ENCODE data around the gene JAGN1. TPM values are rescaled to one million over a fixed set of nuclear protein-coding genes. Genes with fewer than 3 reads are reported as not detected.
"Not testable (repeated sequence)": the region's sequence is repeated elsewhere in the genome, so short reads cannot be mapped to it uniquely, and the experiment has no call there.

Gene JAGN1
- total RNA-seq, 2 experiments from 2014 or later, result 21.0 to 29.5 TPM

- intact Hi-C loops (cut with micrococcal nuclease; ENCODE audit: unreplicated experiment), result loop anchor here (10.0 kb wide), 1 partner anchor 286 kb away; no protein-coding TSS in a partner anchor
- H3K9me2 ChIP-seq (ENCODE audit: insufficient read depth, low read length), result no peaks in the 10 kb centered on the region
- H3K36me3 ChIP-seq (ENCODE audit: insufficient read depth, low read length), result peaks cover 22% of the 10 kb centered on the region
- CTCF ChIA-PET (ENCODE audit: unreplicated experiment), result no interaction called here
- no peaks in the 10 kb centered on the region for H4K20me1 ChIP-seq (ENCODE audit: insufficient read depth, low read length)
- TF ChIP-seq EZH2phosphoT487 (IDR thresholded peaks at IDR 0.05; ENCODE audit: borderline replicate concordance, low read depth, low read length), result no peak
- TF ChIP-seq, protein P1, sequence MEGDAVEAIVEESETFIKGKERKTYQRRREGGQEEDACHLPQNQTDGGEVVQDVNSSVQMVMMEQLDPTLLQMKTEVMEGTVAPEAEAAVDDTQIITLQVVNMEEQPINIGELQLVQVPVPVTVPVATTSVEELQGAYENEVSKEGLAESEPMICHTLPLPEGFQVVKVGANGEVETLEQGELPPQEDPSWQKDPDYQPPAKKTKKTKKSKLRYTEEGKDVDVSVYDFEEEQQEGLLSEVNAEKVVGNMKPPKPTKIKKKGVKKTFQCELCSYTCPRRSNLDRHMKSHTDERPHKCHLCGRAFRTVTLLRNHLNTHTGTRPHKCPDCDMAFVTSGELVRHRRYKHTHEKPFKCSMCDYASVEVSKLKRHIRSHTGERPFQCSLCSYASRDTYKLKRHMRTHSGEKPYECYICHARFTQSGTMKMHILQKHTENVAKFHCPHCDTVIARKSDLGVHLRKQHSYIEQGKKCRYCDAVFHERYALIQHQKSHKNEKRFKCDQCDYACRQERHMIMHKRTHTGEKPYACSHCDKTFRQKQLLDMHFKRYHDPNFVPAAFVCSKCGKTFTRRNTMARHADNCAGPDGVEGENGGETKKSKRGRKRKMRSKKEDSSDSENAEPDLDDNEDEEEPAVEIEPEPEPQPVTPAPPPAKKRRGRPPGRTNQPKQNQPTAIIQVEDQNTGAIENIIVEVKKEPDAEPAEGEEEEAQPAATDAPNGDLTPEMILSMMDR (conservative IDR thresholded peaks at IDR 0.05; ENCODE audit: low read length), result no peak
- no peak overlapping the region for H3K4me3 ChIP-seq (ENCODE audit: low read depth, low read length, poor library complexity, severe bottlenecking)
- no peak overlapping the region for H3K27ac ChIP-seq (ENCODE audit: low read depth, low read length, poor library complexity, severe bottlenecking)
- no peak for DNase-seq (ENCODE audit: low spot score)
- no TSS peak for BruUV-seq (replicated peaks)
- peaks cover 17% of the 10 kb centered on the region for H3K4me1 ChIP-seq (ENCODE audit: insufficient read depth, low read length, poor library complexity, severe bottlenecking)
- H3K9me3 ChIP-seq (ENCODE audit: low read length), result no peaks in the 10 kb centered on the region
- no peaks in the 10 kb centered on the region; the same call in 1 of the 2 replicates for H3K79me2 ChIP-seq (ENCODE audit: insufficient read depth, low read depth, low read length)
- POLR2A ChIA-PET, result no interaction called here
- no peak overlapping the region for H2AFZ ChIP-seq (ENCODE audit: low read length)
- H3K4me2 ChIP-seq (ENCODE audit: low read length), result no peak overlapping the region
Measured at GRCh38 chr3:9938966-9939365, 48.6 kb downstream of the JAGN1 start.

GRCh38 chr3:9939906-9940305, 49.5 kb downstream of the JAGN1 start:
- H3K4me1 ChIP-seq (ENCODE audit: insufficient read depth, low read length, poor library complexity, severe bottlenecking); POLR2A ChIA-PET; H3K9me2 ChIP-seq (ENCODE audit: insufficient read depth, low read length); H3K4me3 ChIP-seq (ENCODE audit: low read depth, low read length, poor library complexity, severe bottlenecking); H3K79me2 ChIP-seq (ENCODE audit: insufficient read depth, low read depth, low read length); H3K27ac ChIP-seq (ENCODE audit: low read depth, low read length, poor library complexity, severe bottlenecking); CTCF ChIA-PET (ENCODE audit: unreplicated experiment); DNase-seq (ENCODE audit: low spot score); H3K9me3 ChIP-seq (ENCODE audit: low read length); BruUV-seq (replicated peaks); H3K4me2 ChIP-seq (ENCODE audit: low read length); H4K20me1 ChIP-seq (ENCODE audit: insufficient read depth, low read length); H2AFZ ChIP-seq (ENCODE audit: low read length): not testable (repeated sequence)
- peaks cover 22% of the 10 kb centered on the region for H3K36me3 ChIP-seq (ENCODE audit: insufficient read depth, low read length)
- intact Hi-C loops (cut with micrococcal nuclease; ENCODE audit: unreplicated experiment), result loop anchor here (10.0 kb wide), 1 partner anchor 285 kb away; no protein-coding TSS in a partner anchor

- POLR2A ChIA-PET, result no interaction called here
- CTCF ChIA-PET (ENCODE audit: unreplicated experiment), result no interaction called here
Measured at GRCh38 chr3:9940746-9941145, 50.3 kb downstream of the JAGN1 start.

More at GRCh38 chr3:9940746-9941145, 50.3 kb downstream of the JAGN1 start:
- Histone ChIP-seq H2AFZ (ENCODE audit: low read length) (no peak overlapping the region), H3K79me2 (ENCODE audit: insufficient read depth, low read depth, low read length) (no peaks in the 10 kb centered on the region), H3K9me3 (ENCODE audit: low read length) (no peaks in the 10 kb centered on the region), H4K20me1 (ENCODE audit: insufficient read depth, low read length) (no peaks in the 10 kb centered on the region), H3K4me1 (ENCODE audit: insufficient read depth, low read length, poor library complexity, severe bottlenecking) (peaks cover under 1% of the 10 kb centered on the region), H3K4me3 (ENCODE audit: low read depth, low read length, poor library complexity, severe bottlenecking) (no peak overlapping the region), H3K9me2 (ENCODE audit: insufficient read depth, low read length) (no peaks in the 10 kb centered on the region), H3K27ac (ENCODE audit: low read depth, low read length, poor library complexity, severe bottlenecking) (no peak overlapping the region), H3K4me2 (ENCODE audit: low read length) (no peak overlapping the region), H3K36me3 (ENCODE audit: insufficient read depth, low read length) (peaks cover 18% of the 10 kb centered on the region)
- BruUV-seq (replicated peaks), result no TSS peak
- no peak for DNase-seq (ENCODE audit: low spot score)
- intact Hi-C loops (cut with micrococcal nuclease; ENCODE audit: unreplicated experiment), result no loop called here
- TF ChIP-seq EZH2phosphoT487 (IDR thresholded peaks at IDR 0.05; ENCODE audit: borderline replicate concordance, low read depth, low read length), result no peak
- TF ChIP-seq, protein P1 (conservative IDR thresholded peaks at IDR 0.05; ENCODE audit: low read length), result no peak

Measured in OCI-LY7 (cell line).